Activated T-cell treated with anti-CD3 and anti-CD28 coated beads for 48 hours (primary cell): ENCODE measurements around the gene ARHGAP18.

ENCODE experiments used
- DNase-seq: peaks from one replicate; pipeline ENCODE4 v3.0.0-alpha.2; 2020; ENCODE audit warnings: low read depth

The ARHGAP18 gene

DNA sequence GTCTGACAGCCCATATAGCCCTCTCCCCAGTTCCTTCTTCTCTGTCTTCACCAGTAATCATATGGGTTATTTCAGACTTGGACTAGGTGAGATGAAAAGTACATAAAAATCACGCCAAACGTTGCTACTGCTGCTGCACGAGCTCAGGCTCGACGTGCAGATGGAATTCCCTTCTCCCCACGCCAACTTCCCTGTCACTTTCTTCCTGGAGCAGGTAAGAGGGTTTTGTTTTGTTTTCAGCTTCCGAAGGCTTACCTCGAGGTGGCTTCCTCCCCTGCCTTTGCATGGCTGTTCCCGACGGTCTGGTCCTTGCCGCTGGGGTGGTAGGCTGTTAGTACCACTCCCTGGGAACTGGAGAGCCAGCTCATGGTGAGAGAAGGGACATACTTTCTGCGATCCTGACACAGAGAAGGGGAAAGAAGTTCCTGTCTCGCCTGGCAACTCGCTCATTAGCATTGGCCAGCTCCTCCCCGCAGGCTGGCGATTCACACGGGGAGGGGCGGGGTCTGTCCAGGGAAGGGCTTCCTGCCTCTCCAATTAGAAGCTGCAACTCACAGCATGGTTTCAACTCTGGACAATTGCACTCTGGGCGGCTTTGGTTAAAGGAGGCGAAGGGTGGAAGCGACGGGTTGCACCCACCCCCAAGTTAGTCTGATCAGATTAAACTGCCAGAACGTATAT lies at the start of gene ARHGAP18:
Gene ARHGAP18 (minus strand): TSS at position 409 of the 681 bp plus-strand sequence. CDS start 41 bp downstream, at position 368.
- peak; percentile 68 for DNase-seq

DNA sequence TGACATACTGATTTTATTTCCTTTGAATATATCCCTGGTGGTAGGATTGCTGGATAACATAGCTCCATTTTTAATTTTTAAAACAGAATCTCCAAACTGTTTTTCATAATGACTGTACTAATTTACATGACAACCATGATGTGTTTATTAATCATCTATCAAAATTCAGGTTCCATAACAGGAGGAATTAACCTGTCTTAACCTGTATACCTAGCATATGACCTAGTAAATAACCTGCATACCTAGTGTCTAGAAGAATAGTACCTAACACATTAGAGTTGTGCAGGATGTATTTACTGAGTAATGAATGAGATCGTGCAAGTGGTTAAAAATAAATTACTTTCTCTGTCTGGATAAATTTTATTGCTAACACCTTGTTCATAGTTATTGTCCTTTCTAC lies 45.8 kb upstream of the ARHGAP18 start:
- no peak for DNase-seq

GRCh38 chr6:129754750-129755149 lies 44.8 kb upstream of the ARHGAP18 start:
- no peak for DNase-seq

- no peak for DNase-seq
These were observed 43.4 kb upstream of the ARHGAP18 start for GRCh38 chr6:129753422-129753821.

DNA sequence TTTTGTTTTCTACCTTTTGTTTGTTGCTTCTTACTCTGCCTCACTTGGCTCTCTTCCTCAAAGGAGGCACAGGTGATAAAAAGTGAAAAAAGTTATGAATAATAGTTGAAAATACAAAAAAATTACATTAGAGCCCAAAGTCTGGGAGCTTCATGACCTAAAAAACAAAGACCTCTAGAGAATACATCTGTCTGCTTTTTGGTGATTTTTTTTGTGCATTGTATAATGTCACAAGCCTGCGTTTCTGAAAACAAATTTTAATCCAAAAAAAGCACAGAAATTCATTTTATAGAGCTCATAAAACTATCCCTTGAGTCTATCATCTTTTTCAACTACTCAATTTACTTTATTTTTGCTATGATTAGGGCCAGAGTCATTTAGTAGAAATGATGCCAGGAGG lies 41.4 kb upstream of the ARHGAP18 start:
- DNase-seq = no peak

- DNase-seq = no peak
These were observed 40.4 kb upstream of the ARHGAP18 start for GRCh38 chr6:129750360-129750759.

- DNase-seq = no peak
These were observed 39.8 kb upstream of the ARHGAP18 start for GRCh38 chr6:129749749-129750120.

DNA sequence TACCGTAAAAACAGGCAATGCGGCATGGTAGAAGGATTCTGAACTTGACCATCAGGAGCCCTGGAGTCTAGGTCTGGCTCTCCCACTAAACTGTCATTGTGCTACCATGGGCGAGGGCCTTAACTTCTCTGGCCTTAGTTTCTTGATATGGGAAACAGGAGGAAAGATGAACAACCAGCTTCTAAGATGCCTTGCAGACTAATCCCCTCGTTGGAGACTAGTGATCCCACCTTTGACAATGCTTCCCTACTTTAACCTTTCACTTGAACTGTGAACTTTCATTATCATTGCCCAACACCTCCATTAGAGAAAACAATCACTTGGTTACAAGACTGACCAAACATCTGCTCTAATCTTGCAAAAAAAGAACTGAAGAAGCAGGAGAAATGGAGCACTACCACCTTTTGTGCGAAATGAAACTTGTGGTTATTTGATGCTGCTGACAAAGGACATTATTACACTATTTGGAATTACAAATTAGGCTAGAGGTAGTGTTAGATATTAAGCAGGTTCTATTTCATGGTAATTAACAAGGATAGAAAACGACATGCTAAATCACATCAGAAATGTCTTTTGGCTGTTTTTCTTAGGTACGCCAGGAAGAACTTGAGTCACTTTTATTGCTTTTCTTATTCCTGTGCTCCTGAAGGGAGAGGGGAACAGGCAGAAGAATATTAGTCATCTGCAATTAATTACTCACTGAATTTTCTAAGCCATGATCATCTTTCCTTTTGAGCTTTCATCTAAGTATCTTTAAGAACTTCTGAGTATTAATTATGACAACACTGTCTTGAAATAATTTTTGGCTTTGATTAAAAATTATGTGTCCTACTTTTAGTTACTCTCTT lies 39.1 kb upstream of the ARHGAP18 start:
- DNase-seq = no peak

GRCh38 chr6:129748212-129748900 lies 38.4 kb upstream of the ARHGAP18 start:
- peak; percentile 36 for DNase-seq

GRCh38 chr6:129747588-129748112 lies 37.7 kb upstream of the ARHGAP18 start:
- DNase-seq = no peak

- DNase-seq = no peak
These were observed 34.9 kb upstream of the ARHGAP18 start for GRCh38 chr6:129744880-129745237.

DNA sequence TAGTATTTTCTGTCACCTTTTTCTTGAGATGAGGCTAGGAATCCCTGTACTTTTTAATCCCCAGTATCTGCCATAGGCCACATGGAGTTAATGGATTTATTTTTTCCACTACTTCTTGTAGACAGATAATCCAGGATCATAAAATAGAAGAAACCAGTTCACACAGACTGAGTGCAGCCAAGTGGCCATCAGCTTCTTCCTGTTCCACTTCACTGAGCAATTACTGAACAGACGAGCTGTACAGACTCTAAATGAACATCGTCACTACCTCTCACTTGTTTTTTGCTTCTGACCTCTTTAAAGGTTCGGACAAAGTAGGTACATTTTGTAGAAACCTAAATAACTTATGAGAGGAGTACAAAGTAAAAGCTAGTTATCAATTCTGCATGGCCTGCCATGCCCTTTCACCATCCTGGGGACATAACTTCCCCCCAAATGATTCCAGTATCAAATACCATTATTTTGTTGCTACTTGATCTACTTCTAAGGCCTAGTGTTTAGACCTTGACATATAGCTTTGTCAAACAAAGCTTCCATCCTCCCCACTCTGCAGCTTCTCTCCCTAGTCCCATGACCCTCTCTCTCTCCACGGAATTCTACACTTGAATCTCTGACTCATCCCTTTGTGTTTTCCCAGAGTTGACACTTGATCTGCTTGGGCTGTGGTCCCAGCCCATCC lies 34.4 kb upstream of the ARHGAP18 start:
- no peak for DNase-seq

GRCh38 chr6:129740013-129740412 lies 30.0 kb upstream of the ARHGAP18 start:
- DNase-seq = no peak

GRCh38 chr6:129736105-129736504 lies 26.1 kb upstream of the ARHGAP18 start:
- DNase-seq = no peak

DNA sequence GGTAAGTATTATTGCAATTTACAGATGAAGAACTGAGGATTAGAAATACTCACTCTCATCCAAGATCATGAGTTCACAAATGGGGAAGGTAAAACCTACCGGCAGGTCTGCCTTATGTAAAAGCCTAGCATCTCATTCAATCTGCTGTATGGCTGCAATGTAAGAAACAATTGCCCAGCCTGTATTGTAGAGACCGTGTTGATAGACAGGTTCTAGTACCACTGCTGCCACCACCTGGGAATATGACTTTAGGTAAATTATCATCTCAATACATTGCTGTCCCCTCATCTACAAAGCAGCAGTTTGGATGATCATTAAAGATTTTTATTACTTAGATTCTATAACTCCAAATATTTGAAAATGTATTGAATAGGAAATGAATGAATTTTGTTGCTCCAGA lies 23.3 kb upstream of the ARHGAP18 start:
- no peak for DNase-seq

GRCh38 chr6:129732542-129732941 lies 22.6 kb upstream of the ARHGAP18 start:
- DNase-seq = no peak

DNA sequence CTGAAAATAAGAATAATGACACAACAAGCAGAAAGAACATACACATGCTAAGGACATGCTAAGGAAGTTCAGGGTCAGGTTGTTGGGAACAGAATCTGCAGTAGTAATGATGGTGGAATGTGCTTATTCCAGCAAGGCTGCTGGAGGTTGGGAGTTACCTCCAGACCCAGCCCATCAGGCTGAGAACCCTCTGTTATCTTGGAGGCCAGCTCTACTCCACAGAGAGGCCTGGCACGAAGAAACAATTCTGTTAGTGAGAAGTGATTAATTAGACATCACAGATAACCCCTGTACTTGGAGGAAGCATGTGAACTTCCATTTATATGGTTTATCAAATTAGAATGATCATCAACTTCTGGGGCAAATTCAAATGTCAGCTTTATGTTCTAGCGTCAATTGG lies 22.1 kb upstream of the ARHGAP18 start:
- DNase-seq = no peak

- DNase-seq = no peak
These were observed 21.5 kb upstream of the ARHGAP18 start for GRCh38 chr6:129731428-129731827.

DNA sequence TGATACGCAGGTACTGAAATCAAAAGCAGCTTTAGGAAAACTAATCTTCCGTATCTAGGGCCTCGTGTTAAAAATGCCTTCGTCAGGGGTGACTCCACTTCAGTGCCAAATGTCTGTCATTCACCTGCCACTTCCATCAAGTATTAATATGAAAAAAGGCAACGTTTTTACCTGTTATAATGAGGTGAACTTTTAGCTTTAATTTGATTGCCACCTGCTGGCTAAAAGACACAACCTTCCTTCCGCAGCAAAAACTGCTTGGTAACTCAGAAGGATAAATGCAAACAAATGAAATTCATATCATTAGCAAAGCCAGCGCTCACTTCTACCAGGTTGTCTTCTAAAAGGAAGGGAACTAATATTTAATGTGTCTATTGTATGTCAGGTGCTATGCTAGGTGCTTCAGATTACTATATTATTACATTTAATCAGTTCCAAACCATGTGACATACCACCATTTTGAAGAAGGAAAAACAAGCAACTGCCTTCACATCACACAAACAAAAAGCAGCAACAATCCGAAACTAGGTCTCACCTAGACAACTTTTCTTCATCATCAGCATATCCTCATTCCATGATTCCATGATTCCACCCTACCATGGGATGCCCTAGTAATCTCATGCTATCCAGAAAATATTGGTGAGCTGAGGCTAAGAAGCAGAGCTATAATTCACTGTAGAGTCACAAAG lies 20.6 kb upstream of the ARHGAP18 start:
- DNase-seq = no peak

DNA sequence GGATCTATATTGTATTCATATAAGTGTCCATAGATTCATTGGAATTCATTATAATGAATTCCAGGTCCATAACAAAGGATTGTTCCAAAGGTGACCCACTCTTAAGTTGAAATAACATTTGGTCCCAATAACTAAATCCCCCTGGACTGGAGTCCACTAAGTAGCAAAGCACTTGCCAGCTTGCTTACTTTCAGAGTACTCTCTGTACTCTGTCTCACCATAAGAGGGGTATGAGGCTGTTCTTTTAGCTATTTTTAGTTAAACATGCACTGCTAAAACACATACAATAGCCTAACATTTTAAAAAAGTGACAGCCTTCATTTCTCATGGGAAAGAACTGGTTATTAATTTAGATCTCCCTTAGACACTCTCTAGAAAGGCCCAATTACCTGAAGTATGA lies 16.7 kb upstream of the ARHGAP18 start:
- no peak for DNase-seq

- DNase-seq = no peak
These were observed 15.4 kb upstream of the ARHGAP18 start for GRCh38 chr6:129725341-129725740.

DNA sequence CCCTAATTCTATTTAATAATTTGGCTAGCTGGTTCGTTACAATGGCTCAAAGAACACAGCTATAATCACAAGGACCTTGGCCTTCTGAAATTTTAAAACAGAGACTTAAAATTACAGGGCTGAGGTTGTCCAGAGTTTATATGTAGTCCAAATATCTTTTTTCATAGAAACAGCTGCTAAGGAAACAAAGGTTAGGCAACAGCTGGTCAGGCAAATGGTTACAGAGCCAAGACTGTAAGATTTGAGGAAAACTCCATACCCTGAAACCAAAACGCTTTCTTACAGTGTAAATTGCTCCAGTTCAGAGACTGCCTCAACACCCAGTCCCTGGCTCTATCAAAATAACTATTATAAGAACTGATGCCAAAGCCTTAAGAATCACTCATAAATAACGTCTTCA lies 9.7 kb upstream of the ARHGAP18 start:
- DNase-seq = no peak
